NCI-H748 treated with DMSO at 0.1 percent for 48 hours (cell line): ENCODE results near the gene ARRDC2.
"Not testable (repeated sequence)": the region's sequence is repeated elsewhere in the genome, so short reads cannot be mapped to it uniquely, and the experiment has no call there.

Experiments
- DNase-seq: peaks from one replicate; lab custom pipeline; 2025; lab: John Stamatoyannopoulos, UW

Gene ARRDC2

DNA sequence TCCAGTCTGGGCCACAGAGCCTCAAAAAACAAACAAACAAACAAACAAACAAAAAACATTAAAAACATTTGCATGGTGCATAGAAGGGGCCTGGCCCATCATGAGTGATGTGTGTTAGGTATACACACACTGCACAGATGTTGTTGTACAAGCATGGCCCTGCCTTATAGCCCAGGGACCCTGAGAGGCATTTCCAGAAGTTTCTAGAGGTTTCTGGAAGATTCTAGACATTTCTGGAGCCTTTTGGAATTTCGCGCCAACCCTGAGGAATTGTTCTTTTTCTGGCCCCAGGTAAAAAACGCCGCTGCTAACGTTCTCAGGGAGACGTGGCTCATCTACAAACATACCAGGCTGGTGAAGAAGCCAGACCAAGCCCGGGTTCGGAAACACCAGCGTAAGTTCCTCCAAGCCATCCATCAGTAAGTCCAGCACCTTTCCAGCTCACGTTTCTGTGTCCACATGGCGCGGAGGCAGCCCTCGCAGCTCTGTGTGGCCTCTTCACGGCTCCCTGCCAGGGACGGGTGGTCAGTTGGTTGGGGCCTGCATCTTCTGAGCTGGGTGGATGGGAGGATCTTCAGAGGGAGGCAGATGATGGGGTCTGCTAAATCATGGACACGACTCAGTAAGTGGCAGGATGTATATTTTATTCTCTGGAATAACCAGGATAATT, 18.4 kb upstream of the ARRDC2 start:
- no peak for DNase-seq

DNA sequence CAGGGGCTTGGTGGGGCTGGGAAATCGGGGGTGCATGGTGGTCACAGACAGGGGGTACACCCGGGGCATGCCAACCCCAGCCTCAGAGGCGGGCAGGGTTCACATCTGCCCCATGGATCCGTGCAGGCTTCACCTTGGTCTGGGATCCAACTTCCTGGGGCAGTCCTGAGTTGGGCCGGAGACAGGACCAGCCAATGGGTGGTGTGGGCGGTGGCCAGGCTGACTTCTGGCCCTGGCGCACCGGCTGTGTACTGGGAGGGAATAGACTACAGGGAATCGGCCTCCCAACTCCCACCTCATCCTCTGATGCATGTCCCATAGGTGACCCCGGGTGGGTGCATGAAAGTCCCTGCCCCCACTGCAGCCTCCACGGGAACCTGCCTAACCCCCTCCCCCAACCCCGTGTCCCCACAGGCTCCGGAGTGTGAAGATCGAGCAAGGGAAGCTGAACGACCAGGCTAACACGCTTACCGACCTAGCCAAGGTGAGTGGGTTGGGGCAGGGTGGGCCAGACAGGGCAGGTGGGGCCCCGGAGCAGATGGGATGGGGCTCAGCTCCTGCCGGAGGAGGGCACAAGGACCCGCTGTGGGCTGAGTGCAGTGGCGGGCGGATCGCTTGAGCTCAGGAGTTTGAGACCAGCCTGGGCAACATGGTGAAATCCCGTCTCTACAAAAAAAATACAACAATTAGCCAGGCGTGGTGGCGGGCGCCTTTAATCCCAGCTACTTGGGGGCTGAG, 14.7 kb upstream of the ARRDC2 start:
- DNase-seq, result no peak

DNA sequence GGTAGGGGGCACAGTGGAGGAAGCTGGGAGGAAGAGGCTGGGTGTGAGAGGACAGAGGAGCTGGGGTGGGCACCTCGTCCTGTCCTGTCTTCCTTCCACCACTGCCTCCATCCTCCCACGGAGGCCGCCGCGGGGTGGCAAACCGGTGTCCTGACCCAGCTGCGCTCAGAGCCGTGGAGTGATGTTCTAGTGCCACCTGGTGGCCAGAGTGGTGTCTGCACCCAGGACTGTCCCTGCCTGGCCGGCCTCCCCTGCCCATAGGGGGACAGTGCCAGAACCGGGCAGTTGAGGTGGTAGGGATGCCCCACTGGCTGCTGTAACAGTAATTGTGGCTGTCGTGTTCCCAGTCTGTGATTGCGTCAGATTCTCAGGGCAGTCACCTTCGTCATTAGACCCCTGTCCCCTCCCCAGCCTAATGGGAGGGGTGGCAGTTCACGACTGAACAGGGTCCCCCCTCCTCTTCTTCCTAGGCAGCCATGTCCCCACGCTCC, 11.1 kb upstream of the ARRDC2 start:
- peak; percentile 31 for DNase-seq

GRCh38 chr19:17997969-17998826, 9.8 kb upstream of the ARRDC2 start:
- no peak for DNase-seq

DNA sequence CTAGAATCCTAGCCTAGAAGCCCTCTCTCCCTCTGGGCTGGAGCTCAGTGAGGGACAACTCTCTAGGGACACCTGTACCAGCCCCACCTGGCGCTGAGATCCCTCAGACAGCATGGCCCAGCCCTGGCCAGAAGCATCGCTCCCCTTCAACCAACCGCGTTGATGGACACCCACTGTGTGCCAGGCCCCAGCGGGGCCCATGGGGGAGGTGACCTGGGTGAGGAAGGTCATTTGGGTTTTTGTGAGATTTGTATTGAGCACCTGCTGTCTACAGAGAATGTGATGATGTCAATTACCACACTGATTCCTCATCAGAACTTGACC, 9.2 kb upstream of the ARRDC2 start:
- DNase-seq, result no peak

DNA sequence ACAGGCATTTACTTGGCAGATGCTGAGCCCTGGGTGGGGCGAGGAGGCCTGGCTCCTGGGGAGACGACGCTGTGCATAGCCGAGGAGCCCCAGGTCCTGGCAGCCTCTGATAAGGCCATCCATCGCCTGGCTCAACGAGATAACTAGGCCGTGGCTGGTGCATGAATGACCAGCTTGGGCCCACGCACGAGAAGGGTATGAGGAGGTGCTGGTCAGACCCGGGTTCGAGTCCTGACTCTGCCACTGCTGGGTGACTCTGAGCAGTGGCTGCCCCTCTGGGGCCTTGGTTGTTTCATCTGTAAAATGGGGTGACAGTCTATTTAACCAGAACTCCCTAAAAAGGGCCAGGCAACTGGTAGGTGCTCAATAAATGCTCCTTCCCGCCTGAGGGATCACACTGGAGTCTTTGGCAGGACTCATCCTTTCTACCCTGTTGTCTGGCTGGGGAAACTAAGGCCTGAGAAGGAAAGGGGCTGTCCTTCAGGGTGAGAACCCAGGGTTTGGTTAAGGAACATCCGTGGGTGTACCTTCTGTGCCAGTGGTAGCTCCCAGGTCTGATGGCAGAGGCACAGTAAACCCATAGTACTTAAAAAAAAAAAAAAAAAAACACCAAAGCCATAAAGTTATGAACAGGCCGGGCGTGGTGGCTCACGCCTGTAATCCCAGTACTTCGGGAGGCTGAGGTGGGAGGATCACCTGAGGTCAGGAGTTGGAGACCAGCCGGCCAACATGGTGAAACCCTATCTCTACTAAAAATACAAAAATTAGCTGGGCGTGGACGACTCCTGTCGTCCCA, 8.1 kb upstream of the ARRDC2 start:
- no peak for DNase-seq

- no peak for DNase-seq
Measured at GRCh38 chr19:18000480-18000914, 7.5 kb upstream of the ARRDC2 start.

GRCh38 chr19:18000915-18001776, 6.8 kb upstream of the ARRDC2 start:
- peak; percentile 32 for DNase-seq

- no peak for DNase-seq
Measured at GRCh38 chr19:18001777-18002345, 6.1 kb upstream of the ARRDC2 start.

GRCh38 chr19:18002347-18002850, 5.6 kb upstream of the ARRDC2 start:
- no peak for DNase-seq

- not testable (repeated sequence) for DNase-seq
Measured at GRCh38 chr19:18005750-18006149, 2.2 kb upstream of the ARRDC2 start.

DNA sequence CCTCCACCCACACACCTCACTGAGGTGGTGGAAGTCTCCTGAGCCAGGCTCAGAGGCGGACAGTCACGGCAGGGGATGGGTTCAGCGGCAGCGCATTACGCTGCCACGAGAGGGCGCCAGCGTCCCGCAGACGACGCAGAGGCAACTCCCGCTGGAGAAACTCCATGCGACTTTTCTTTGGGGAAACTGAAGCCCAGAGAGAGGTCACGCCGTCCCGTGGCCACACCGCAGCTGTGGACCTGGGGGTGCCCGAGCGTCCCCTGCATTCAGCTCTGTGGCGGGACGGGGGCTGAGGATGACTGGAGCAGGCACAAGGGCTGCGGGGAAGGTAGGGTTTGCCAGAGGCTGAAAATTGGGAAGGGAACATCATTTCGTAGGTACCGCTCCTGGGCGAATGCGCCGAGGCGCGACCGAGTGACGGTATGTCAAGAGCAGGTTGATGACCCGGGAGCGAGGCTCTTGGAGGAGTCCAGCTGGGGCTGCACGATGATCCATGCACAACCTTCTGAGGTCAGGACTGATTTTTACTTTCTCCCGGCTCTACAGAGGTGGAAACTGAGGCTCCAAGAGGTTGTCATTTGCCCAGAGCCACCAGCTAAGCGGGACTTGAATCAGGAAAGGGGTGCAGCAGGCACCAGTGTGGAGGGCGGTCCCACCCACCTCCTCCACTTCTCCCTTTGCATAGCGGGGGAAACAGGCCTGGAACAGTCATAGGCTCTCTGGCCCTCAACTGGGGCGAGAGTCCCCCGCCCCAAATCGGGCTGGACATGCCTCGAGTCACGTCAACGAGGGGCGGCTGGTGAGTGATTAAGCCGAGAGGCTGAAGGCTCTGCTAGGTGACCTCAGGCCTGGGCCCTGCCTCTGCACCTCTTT, 690 bp upstream of the ARRDC2 start:
- DNase-seq, result peak; percentile 48

DNA sequence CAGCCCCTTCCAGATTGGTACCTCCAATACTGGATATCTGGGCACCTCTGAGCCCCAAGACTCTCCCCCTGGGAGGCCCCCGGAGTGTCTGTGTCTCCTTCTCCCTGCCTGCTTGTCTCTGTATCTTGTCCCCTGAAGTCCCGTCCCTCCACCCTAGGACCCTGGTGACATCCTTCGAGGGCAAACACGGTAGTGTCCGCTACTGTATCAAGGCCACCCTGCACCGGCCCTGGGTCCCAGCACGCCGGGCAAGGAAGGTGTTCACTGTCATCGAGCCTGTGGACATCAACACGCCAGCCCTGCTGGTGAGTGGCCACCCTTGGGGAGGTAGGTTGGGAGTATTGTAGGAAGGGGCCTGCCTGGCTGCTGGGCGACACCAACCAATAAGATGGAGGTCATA, 844 bp downstream of the ARRDC2 start:
- no peak for DNase-seq

DNA sequence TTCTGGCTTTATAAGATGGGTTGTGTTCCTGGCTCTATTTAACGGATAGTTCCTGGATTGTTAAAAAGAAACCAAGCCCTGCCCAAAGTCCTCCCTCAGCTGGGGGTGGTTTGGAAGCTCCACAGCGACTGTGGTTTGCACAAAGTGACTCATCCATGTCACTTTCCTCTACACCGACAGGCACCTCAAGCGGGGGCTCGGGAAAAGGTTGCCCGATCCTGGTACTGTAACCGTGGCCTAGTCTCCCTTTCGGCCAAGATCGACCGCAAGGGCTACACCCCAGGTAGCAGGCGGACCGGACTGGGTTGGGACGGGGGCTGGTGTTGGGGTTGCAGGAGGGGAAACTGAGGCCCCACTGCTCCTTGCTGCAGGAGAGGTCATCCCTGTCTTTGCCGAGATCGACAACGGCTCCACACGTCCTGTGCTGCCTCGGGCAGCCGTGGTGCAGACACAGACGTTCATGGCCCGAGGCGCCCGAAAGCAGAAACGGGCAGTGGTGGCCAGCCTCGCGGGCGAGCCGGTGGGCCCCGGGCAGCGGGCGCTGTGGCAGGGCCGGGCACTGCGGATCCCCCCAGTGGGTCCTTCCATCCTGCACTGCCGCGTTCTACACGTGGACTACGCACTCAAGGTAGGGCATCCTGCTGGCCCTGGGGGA, 1.6 kb downstream of the ARRDC2 start:
- DNase-seq, result no peak

GRCh38 chr19:18010149-18010548, 2.2 kb downstream of the ARRDC2 start:
- DNase-seq, result no peak

DNA sequence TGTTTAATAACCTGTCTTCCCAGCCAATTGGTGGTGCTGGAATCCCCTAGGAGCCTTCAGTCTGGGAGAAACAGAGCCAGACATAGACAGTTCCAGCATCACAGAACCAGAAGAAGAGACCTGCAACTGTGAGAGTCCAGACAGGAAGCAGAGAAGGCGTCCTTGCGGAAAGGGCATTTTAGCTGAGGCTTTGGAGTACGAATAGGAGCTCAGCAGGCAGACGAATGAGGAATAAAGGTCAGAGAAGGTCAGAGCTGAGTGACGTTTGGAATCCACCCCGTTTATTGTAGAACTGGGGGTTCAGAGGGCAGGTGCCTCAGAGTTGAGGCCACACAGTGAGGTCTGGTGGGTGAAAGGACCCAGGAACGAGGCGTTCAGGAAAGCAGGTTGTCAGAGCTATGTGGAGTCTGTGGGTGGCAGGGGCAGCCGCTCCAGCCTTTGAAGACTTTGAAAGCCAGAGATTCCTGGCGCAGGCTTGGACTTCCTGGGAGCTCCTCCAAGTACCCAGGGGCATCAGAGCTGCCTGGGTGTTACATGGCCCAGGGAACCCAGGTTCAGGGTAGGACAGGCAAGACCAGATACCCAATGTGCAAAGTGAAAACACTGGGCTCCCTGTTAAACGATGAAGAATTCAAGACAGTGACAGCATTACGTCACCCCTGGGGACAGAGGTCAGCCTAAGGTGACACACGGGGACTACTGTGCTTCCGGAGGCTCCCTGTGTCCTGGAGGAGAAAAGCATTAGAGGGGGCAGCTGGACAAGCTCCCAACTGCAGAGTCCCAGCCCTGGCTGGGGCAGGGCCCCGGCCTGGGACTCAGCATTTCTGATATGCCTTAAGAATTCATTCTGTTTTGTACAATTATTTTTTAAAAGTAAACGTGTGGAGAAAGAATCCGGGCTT, 5.5 kb downstream of the ARRDC2 start:
- no peak for DNase-seq

DNA sequence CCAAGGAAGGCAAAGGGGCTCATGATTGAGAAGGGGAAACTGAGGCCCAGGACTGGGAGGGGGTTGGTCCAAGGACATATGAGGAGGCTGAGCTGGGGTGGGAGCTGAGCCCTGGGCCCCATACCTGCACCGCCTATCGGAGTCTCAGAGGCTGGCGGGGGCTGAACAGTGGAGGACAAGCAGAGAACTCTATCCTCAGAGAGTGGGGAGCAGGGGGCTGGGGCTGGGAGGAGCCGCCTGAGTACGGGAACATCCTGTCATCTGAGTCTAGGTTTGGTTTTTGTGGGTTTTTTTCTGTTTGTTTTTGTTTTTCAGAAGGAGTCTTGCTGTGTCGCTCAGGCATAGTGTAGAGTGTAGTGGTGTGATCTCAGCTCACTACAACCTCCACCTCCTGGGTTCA, 6.2 kb downstream of the ARRDC2 start:
- no peak for DNase-seq
